HG02970 (cell line): ENCODE results near the gene UQCRC1.

Experiments
- ATAC-seq: cut with Tn5 transposase; IDR thresholded peaks from one replicate; pipeline ENCODE4 v1.9.1; 2021; ENCODE audit warnings: mild to moderate bottlenecking, moderate library complexity, moderate number of reproducible peaks; ENCODE audit not compliant: unreplicated experiment, low FRiP score

UQCRC1 gene

DNA sequence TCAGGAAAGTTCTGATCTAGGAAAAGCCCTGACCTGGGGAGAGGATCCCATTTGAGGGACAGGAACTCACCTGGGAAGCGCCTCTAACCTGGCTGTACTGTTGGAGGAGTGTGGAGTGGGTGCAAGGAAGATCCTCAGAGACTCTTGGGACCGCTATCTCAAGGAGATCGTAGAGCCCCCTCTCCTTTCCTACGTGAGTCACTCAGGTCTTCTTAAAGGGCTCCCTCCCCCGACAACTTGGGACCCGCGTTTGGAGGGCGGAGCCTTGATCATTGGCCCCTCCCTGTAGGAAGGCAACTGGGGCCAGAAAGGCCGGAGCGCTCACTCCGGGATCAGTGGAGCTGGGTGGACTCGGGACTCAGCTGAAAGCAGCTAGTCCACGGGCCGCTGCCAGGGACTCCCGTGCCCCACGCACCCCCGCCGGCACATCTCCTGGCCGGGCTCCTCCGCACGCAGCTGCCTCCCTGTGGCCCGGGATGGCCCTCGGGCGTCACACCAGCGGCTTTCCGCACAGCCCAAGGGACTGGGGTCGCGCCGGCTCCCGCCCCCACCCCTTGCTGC is 25.3 kb upstream of the UQCRC1 start:
- ATAC-seq: no peak

DNA sequence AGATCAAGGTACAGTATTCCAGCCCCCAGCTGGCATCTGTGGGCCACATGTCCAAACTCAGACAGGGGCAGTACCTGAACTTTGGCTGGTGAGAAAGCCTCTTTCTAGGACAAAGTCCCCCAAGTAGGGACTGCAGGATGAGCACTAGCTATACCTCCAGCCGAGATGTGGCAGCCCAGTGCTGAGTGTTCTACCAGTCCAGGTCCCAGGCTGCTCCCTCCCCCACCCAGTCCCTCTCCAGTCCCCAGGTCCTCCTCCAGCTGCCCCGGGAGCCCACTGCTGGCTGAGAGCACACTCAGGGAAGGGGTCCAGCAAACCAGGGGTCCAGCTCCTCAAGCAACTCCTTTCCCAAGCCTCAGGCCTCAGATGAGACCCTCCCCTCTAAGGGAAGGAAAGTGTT is 24.3 kb upstream of the UQCRC1 start:
- no peak for ATAC-seq

DNA sequence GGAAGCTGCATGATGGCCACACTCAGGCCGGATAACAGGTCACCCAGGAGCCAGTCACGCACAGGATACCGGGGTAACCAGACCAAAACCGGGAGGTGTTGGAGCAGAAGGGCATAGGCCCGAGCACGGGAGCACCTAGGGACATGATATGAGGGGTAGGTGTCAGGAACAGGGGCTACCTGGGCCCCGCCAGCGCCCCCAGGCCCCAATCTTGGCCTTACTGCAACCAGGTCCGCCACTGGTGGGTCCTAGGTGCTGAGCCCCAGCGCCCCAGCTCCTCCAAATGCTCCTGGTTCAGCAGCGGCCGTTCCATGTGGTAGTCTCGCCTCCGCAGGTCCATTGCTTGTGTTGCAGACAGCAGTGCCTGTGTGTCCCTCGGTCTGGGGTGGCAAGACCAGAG is 23.8 kb upstream of the UQCRC1 start:
- no peak for ATAC-seq

- no peak for ATAC-seq
Observed at GRCh38 chr3:48631516-48632448, 22.3 kb upstream of the UQCRC1 start.

- ATAC-seq: no peak
Observed at GRCh38 chr3:48630833-48631232, 21.4 kb upstream of the UQCRC1 start.

GRCh38 chr3:48630407-48630806 is 21.0 kb upstream of the UQCRC1 start:
- ATAC-seq: no peak

GRCh38 chr3:48629894-48630293 is 20.4 kb upstream of the UQCRC1 start:
- no peak for ATAC-seq

DNA sequence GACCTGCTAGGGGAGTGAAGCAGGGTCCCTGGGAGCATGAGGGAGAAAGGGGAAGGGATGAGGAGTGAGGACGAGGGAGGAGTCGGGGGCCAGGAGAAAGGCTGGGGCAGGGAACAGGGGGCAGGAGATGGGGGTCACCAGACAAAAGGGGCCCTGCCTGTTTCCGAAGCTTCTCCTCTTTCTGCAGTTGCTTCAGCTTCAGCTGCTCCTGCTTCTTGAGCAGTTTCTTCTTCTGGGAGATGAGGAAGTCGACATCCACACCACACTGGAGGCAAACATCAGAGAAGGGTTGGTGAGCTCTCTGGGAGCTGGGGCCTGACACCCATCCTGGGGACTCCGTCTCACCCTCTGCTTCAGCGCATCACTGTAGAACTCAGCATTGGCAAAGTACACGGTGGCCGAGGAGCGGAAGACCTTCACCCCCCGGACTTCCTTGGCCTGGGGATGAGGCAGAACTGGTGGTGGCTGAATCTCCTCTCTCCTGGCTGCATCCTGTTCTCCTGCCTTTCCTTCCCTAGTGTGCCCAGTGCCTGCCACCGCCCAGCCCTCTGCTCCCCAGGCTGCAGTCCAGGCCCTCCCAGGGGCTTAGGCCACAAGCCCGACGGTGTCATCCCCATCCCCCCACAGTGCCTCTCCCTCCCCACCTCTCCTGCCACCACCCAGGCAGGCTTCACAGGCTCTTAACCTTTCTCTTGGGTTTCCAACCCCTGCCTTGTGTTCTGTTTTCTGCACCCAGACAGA is 19.0 kb upstream of the UQCRC1 start:
- ATAC-seq: no peak

DNA sequence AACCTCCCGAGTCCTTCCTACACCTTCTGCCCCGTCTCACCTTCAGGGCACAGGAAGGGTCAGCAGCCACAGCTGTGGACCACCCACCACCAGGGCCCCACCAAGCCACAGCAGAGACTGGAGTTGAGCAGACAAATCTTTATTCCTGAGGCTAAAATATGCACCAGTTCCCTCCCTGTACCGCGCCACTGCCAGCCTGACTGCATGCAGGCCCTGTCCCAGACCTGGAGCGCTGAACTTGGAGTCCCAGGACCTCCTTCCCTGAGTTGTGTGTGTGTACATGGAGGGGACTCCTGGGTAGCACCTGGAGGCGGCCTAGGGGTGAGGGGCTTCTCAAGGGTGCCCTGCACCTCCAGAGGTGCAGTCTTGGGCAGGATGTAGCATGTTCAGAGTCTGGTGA is 16.2 kb upstream of the UQCRC1 start:
- no peak for ATAC-seq

GRCh38 chr3:48624767-48625166 is 15.3 kb upstream of the UQCRC1 start:
- ATAC-seq: no peak

DNA sequence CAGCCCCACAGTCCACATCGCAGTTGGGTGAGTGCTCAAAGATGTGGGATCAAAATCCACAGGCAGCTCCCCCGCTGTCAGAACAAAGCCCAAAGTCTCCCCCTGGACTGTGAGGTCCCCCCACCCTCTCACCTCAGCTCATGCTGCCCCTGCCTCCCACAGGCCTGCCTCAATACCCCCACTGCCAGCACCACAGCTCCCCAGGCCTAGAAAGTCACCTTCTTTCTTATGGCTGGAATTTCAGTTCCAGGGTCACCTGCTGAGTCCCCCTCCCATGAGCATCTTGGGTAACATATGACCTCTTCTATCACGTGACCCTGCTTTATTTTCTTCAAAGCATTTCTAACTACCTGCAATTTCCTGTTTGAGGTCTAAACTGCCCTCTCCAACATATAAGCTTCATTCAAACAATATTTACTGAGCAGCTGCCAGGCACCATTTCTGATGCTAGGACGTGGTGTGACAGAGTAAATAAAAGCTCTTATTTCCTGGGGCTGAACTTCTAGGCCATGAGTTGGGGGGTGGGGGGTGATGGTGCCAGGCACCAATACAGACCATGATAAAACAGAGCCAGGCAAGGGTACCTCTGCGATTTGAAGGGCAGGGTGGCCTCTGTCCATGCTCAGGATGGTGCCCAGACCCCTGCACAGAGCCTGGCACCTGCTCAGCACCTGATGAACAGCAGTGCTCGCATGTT is 14.6 kb upstream of the UQCRC1 start:
- no peak for ATAC-seq

DNA sequence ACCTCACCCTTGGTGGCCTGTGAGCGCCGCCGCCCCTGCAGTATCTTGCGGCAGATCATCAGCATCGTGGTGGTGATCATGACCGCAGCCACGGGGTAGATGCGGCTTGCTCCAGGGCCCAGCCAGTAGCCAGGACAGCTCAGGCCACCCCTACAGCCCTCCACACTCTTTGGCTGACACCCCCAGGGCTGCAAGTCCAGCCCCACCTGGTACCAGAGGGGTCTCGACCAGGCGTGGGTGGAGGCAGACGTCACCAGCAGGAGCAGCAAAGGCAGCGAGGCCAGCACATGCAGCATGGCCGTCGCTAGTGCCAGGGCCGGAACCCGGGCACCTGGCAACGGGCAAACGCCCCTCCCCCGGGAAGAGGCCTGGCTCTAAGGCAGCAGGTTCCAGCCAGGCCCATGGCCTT is 12.0 kb upstream of the UQCRC1 start, which contains the start of gene TMEM89:
TMEM89 (minus strand) TSS at position 309 of the 409 bp plus-strand sequence; CDS start at position 296, 13 bp downstream.
- ATAC-seq: no peak

- ATAC-seq: no peak
Observed at GRCh38 chr3:48619541-48620524, 10.4 kb upstream of the UQCRC1 start.

DNA sequence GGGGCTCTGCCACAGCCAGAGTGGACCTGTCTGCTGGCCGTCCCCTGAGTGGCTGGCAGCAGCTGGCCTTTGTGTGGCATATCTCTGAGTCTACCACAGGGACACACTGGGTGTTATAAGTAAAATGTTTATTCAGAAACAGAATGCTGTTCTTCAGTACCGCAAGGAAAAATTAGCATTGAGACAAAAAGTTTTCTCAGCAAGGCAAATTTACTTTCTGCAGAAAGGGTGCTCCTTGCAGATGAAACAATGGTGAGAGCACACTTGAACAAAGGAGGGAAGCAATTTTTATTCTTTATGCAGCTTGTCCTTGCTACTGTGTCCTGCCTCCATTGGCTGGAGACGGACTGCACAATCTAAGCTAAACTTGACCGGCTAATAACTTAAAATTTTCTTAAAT is 8.1 kb upstream of the UQCRC1 start:
- no peak for ATAC-seq

- ATAC-seq: no peak
Observed at GRCh38 chr3:48614044-48614443, 4.6 kb upstream of the UQCRC1 start.

GRCh38 chr3:48612309-48612708 is 2.9 kb upstream of the UQCRC1 start:
- ATAC-seq: no peak

GRCh38 chr3:48607519-48607918 is 1.9 kb downstream of the UQCRC1 start:
- ATAC-seq: no peak

DNA sequence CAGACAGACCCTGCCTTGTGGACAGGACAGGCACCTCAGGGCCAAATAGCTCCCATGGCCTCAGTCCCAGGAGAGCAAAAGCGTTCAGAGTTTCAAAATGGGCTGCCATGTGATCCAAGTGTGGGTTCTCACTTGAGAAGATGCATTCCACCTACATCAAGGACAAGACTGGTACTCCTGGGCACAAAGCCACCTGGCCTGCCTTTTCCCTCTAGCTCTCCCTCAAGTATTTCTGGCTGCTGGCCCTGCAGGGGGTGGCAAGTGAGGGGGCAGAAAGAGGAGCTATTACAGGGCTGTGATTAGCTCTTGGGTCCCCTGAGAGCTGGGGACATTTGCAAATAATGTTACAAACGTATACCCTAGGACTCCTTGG is 7.8 kb downstream of the UQCRC1 start:
- ATAC-seq: no peak
